Activated CD8-positive, alpha-beta memory T cell treated with anti-CD3 and anti-CD28 coated beads for 1 hour (primary cell): Measurements from ENCODE around the gene FAM151A.

Experiments used
- DNase-seq, 2 donors: peaks; one replicate each; pipeline ENCODE4 v3.0.0-alpha.2; 2020; ENCODE audit warnings: low read depth in 1 of 2; ENCODE audit errors: extremely low read depth in 1 of 2

The FAM151A gene

GRCh38 chr1:54623216-54624007 is at the start of gene FAM151A:
FAM151A (minus strand) TSS chr1:54623525; CDS start chr1:54623395, 130 bp downstream.
- DNase-seq = no peak

GRCh38 chr1:54671985-54672608 is 48.8 kb upstream of the FAM151A start:
- DNase-seq = peak; percentile 15 to 34

- no peak for DNase-seq
These were observed 45.2 kb upstream of the FAM151A start for GRCh38 chr1:54668567-54668966.

- DNase-seq = no peak
These were observed 44.5 kb upstream of the FAM151A start for GRCh38 chr1:54667797-54668196.

- no peak for DNase-seq
These were observed 43.0 kb upstream of the FAM151A start for GRCh38 chr1:54666333-54666732.

GRCh38 chr1:54665852-54666251 is 42.5 kb upstream of the FAM151A start:
- no peak for DNase-seq

GRCh38 chr1:54664364-54664763 is 41.0 kb upstream of the FAM151A start:
- DNase-seq = no peak

GRCh38 chr1:54663725-54664124 is 40.4 kb upstream of the FAM151A start:
- DNase-seq = no peak

GRCh38 chr1:54658164-54658913 is 35.0 kb upstream of the FAM151A start:
- DNase-seq = no peak

- DNase-seq = no peak
These were observed 29.7 kb upstream of the FAM151A start for GRCh38 chr1:54653036-54653435.

GRCh38 chr1:54652168-54652567 is 28.8 kb upstream of the FAM151A start:
- no peak for DNase-seq

- DNase-seq = no peak
These were observed 28.3 kb upstream of the FAM151A start for GRCh38 chr1:54651608-54652007.

- DNase-seq = no peak
These were observed 27.1 kb upstream of the FAM151A start for GRCh38 chr1:54650417-54650816.

GRCh38 chr1:54649921-54650320 is 26.6 kb upstream of the FAM151A start:
- DNase-seq = no peak

- DNase-seq = no peak
These were observed 26.0 kb upstream of the FAM151A start for GRCh38 chr1:54649130-54649898.

- no peak for DNase-seq
These were observed 22.7 kb upstream of the FAM151A start for GRCh38 chr1:54645806-54646676.

- no peak for DNase-seq
These were observed 20.4 kb upstream of the FAM151A start for GRCh38 chr1:54643736-54644135.

- DNase-seq = no peak
These were observed 17.8 kb upstream of the FAM151A start, which contains the start of gene MROH7 for GRCh38 chr1:54640863-54641836. MROH7 (plus strand) TSS chr1:54641786; CDS start chr1:54652927, 11,141 bp downstream.

GRCh38 chr1:54640361-54640760 is 17.0 kb upstream of the FAM151A start:
- DNase-seq = no peak
